Measurements from ENCODE around the gene OR4M1.
"Not testable (repeated sequence)": the region's sequence is repeated elsewhere in the genome, so short reads cannot be mapped to it uniquely, and the experiment has no call there.

Gene OR4M1

GRCh38 chr14:19823178-19823577 is 49.9 kb downstream of the OR4M1 start:
- TF ChIP-seq CTCF (IDR thresholded peaks at IDR 0.05; ENCODE audit: extremely low read depth, missing control alignments) = no peak
- no peak for DNase-seq (ENCODE audit: low spot score)

GRCh38 chr14:19823765-19824164 is 50.5 kb downstream of the OR4M1 start:
- DNase-seq (ENCODE audit: low spot score) = no peak
- no peak for TF ChIP-seq CTCF (IDR thresholded peaks at IDR 0.05; ENCODE audit: extremely low read depth, missing control alignments)

GRCh38 chr14:19827626-19828244 is 54.4 kb downstream of the OR4M1 start:
- DNase-seq (ENCODE audit: low spot score) = not testable (repeated sequence)

- no peak for DNase-seq (ENCODE audit: low spot score)
- TF ChIP-seq CTCF (IDR thresholded peaks at IDR 0.05; ENCODE audit: extremely low read depth, missing control alignments) = no peak
Measured at GRCh38 chr14:19828314-19828713, 55.0 kb downstream of the OR4M1 start.

Data from GM20000 (cell line).